Measurements from ENCODE around the gene CAMK1D. TPM values are rescaled to one million over a fixed set of nuclear protein-coding genes. Genes with fewer than 3 reads are reported as not detected.

Gene CAMK1D
- total RNA-seq, 1 experiment from 2014 or later: 6.3 TPM

GRCh38 chr10:12613136-12613535 lies 263.8 kb downstream of the CAMK1D start:
- no peaks in the 10 kb centered on the region for H3K79me1 ChIP-seq (ENCODE audit: insufficient read depth, low read depth, low read length, poor library complexity, severe bottlenecking)
- no peak overlapping the region for H2BK5ac ChIP-seq (ENCODE audit: insufficient read length, low read length)
- no peak overlapping the region for H3K4ac ChIP-seq (ENCODE audit: low read depth, low read length)
- H2BK12ac ChIP-seq (ENCODE audit: insufficient read length, low read depth, low read length): no peak overlapping the region
- H4K5ac ChIP-seq (ENCODE audit: insufficient read length, low read depth, low read length): no peak overlapping the region
- H4K91ac ChIP-seq (ENCODE audit: insufficient read length, low read depth, low read length): no peak overlapping the region
- H3K4me1 ChIP-seq (ENCODE audit: insufficient read depth, low read length): no peaks in the 10 kb centered on the region
- no peaks in the 10 kb centered on the region for H4K20me1 ChIP-seq (ENCODE audit: control insufficient read depth, insufficient read depth, insufficient read length)
- Mint-ChIP-seq H3K9me3 (peaks cover 0 to 3% of the 10 kb centered on the region in 2 experiments; a peak in 3 of 5 replicates), H3K4me3 (no peak overlapping the region), H3K27me3 (ENCODE audit: low read depth) (no peaks in the 10 kb centered on the region; the same call in 1 of the 2 replicates), H3K4me1 (no peaks in the 10 kb centered on the region), H3K36me3 (ENCODE audit: insufficient read depth in 1 of 3, low read depth in 3 of 3) (peaks cover 0 to 2% (median 1%) of the 10 kb centered on the region in 3 experiments; a peak in 3 of 7 replicates), H3K27ac (no peak overlapping the region)
- WGBS (ENCODE audit: extremely low coverage, insufficient read length, low lambda C conversion rate): no CpG with 5 or more reads among the region's 5 CpGs
- no peak overlapping the region for H3K23ac ChIP-seq (ENCODE audit: insufficient read length, low read depth, low read length)
- TF ChIP-seq CTCF (conservative IDR thresholded peaks at IDR 0.05): no peak
- no peak overlapping the region for H2AK5ac ChIP-seq (ENCODE audit: insufficient read length, low read length)
- no peak overlapping the region for H2BK120ac ChIP-seq (ENCODE audit: low read depth, low read length, poor library complexity, severe bottlenecking)
- H3K9me3 ChIP-seq (ENCODE audit: control insufficient read depth, low read depth, low read length): no peaks in the 10 kb centered on the region
- H3K27me3 ChIP-seq (ENCODE audit: insufficient read depth, low read length): no peaks in the 10 kb centered on the region
- H3K9ac ChIP-seq (ENCODE audit: extremely low read depth, insufficient read length, low read length): no peak overlapping the region
- no peaks in the 10 kb centered on the region for H3K23me2 ChIP-seq (ENCODE audit: insufficient read length, low read depth, low read length, poor library complexity, severe bottlenecking)
- no peaks in the 10 kb centered on the region for H3K79me2 ChIP-seq (ENCODE audit: insufficient read depth, low read length)
- H2AFZ ChIP-seq (ENCODE audit: low read length): no peak overlapping the region
- H3K27ac ChIP-seq (ENCODE audit: insufficient read length, low read depth, low read length): no peak overlapping the region
- no peak overlapping the region for H3K14ac ChIP-seq (ENCODE audit: insufficient read depth, low read length)
- H3K56ac ChIP-seq (ENCODE audit: insufficient read length, low read depth, low read length): no peak overlapping the region
- no peak overlapping the region for H3T11ph ChIP-seq (ENCODE audit: low read length)
- no peak overlapping the region for H3K4me2 ChIP-seq (ENCODE audit: insufficient read depth, insufficient read length, low read length)
- H2BK20ac ChIP-seq (ENCODE audit: low read depth, low read length, poor library complexity, severe bottlenecking): no peak overlapping the region
- no peak overlapping the region for H3K18ac ChIP-seq (ENCODE audit: insufficient read length, low read depth, low read length)
- no peak overlapping the region for H4K8ac ChIP-seq (replicated peaks; ENCODE audit: insufficient read length, low read depth, low read length)
- H2BK15ac ChIP-seq (ENCODE audit: low read depth, low read length): no peak overlapping the region
- DNase-seq: no peak

All from H9 (cell line).